GM18517 (cell line): ENCODE data around the gene ZNF646.

Experiments
- ATAC-seq: cut with Tn5 transposase; IDR thresholded peaks from one replicate; pipeline ENCODE4 v1.9.1; 2021; ENCODE audit warnings: mild to moderate bottlenecking, moderate library complexity; ENCODE audit not compliant: unreplicated experiment

ZNF646 gene

DNA sequence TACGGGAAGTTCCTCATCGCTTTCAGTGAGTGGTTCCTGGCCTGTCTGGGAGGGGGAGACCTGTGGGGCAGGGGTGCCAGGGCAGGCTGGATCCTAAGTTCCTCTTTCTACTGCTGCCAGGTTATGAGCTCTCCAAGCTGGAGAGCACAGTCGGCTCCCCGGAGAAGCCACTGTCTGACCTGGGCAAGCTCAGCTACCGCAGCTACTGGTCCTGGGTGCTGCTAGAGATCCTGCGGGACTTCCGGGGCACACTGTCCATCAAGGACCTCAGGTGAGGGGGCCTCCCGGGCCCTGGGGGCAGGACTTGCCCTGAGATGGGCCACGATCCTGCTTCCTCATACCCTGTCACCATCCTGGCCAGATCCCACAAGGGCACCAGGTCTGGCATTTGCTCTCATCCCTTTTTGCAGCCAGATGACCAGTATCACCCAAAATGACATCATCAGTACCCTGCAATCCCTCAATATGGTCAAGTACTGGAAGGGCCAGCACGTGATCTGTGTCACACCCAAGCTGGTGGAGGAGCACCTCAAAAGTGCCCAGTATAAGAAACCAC lies 56.2 kb downstream of the ZNF646 start:
- no peak for ATAC-seq

- ATAC-seq = no peak
Measured at GRCh38 chr16:31130899-31131298, 56.7 kb downstream of the ZNF646 start.

- no peak for ATAC-seq
Measured at GRCh38 chr16:31131416-31131815, 57.2 kb downstream of the ZNF646 start.

DNA sequence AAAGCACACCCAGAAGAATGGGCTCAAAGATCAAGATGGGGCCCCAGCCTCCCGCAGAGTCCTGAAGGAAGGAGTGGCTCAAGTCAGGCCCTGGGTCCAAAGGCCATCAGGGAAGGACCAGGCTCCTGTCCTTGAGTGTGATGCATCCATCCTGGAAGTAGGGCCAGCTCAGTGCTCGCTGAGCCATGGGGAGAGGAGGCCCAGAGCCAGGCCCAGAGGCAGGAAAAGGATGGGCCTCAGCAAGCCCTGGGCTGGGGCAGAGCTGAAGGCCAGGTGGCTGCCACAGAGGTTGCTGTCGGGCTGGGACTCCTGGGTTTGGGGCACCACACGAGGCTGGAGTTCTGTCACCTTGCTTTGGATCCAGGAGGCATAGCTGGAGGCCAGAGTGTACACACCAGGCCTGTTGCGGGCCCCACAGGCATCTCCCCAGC lies 57.6 kb downstream of the ZNF646 start:
- no peak for ATAC-seq

GRCh38 chr16:31132303-31132979 lies 58.2 kb downstream of the ZNF646 start:
- no peak for ATAC-seq

- ATAC-seq = no peak
Measured at GRCh38 chr16:31133046-31133501, 58.9 kb downstream of the ZNF646 start.
